ENCODE measurements around the gene ANO10. TPM values are rescaled to one million over a fixed set of nuclear protein-coding genes. Genes with fewer than 3 reads are reported as not detected.

The ANO10 gene
- total RNA-seq, 4 donors from 2014 or later, result 28.2 to 36.9 (median 31.6) TPM

DNA sequence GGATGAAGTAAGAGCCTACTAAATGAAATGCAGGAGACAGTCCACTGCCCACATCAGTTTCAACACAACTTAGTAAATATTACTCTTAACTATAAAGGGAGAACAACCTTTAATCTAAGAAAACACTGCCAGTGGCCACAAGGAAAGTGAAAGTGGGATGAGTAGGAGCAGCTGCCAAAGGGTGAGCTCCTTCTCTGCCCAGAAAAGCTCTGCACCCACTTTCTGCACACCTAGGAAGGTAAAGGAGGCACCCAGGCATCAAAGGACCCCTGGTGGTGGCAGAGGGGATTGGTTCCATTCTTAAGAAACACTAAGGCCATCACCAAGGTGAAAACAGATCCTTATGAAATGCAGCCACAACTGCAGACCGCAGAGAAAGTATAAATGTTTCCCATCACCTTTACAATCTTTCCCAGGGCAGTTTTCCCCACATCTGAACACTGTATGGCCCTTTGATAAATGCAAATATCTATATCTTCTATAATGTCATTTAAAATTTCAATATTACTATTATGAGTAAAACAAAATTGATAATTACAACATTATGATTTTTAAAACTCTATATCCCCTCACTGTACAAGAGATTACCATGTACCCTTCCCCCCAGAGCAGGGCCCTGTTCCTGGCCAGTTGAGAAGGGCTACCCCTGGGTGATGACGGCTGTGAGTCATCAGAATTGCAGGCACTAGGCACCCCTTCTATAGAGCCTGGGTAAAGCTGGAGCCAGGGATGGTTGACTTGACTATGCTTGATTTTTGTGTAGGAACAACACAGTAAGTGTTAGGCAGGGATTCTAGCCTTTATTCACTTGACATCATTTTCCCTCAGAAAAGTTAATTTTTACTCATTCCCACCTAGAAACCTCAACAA is 243.5 kb downstream of the ANO10 start:
- H3K4me3 ChIP-seq, result no peak overlapping the region
- H3K27me3 ChIP-seq, result no peaks in the 10 kb centered on the region
- no peak overlapping the region for H3K27ac ChIP-seq
- H3K36me3 ChIP-seq, result no peaks in the 10 kb centered on the region
- no peak for TF ChIP-seq POLR2A (IDR thresholded peaks at IDR 0.05)
- TF ChIP-seq, protein P1, sequence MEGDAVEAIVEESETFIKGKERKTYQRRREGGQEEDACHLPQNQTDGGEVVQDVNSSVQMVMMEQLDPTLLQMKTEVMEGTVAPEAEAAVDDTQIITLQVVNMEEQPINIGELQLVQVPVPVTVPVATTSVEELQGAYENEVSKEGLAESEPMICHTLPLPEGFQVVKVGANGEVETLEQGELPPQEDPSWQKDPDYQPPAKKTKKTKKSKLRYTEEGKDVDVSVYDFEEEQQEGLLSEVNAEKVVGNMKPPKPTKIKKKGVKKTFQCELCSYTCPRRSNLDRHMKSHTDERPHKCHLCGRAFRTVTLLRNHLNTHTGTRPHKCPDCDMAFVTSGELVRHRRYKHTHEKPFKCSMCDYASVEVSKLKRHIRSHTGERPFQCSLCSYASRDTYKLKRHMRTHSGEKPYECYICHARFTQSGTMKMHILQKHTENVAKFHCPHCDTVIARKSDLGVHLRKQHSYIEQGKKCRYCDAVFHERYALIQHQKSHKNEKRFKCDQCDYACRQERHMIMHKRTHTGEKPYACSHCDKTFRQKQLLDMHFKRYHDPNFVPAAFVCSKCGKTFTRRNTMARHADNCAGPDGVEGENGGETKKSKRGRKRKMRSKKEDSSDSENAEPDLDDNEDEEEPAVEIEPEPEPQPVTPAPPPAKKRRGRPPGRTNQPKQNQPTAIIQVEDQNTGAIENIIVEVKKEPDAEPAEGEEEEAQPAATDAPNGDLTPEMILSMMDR (IDR thresholded peaks at IDR 0.05), result peak; percentile 28 to 63
- 88% methylated on average over 2 of the region's 2 CpGs for WGBS
- no peaks in the 10 kb centered on the region for H3K9me3 ChIP-seq
- H3K4me1 ChIP-seq, result peaks cover 6% of the 10 kb centered on the region
- peak in 1 of 2 donors; percentile 55 for DNase-seq (ENCODE audit: low spot score in 2 of 2)

DNA sequence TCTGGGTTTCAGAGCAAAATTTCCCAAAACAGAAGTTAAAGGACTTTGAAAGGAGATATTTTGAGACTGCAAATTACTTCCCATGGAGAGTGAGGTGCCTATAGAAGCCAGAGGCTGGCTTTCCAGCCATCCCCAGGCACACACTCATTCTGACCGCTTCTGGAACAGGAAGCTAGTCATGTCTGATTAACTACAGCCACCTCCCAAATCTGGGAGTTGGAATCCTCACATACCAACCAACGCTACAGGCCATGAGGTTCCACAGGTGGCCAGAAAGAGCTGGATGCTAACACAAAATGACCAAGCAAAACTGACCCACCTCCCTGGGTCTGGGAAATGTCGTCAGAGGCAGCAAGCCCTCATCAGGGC is 248.3 kb downstream of the ANO10 start:
- Histone ChIP-seq H3K27ac (no peak overlapping the region), H3K4me3 (no peak overlapping the region), H3K36me3 (no peaks in the 10 kb centered on the region), H3K9me3 (no peaks in the 10 kb centered on the region), H3K4me1 (peaks cover 5% of the 10 kb centered on the region), H3K27me3 (no peaks in the 10 kb centered on the region)
- 88% methylated on average over 3 of the region's 3 CpGs for WGBS
- TF ChIP-seq POLR2A (IDR thresholded peaks at IDR 0.05) (no peak), EP300 (IDR thresholded peaks at IDR 0.05) (no peak), POLR2AphosphoS5 (IDR thresholded peaks at IDR 0.05) (no peak)
- TF ChIP-seq, protein P1 (IDR thresholded peaks at IDR 0.05), result no peak
- no peak for DNase-seq (ENCODE audit: low spot score in 2 of 2)

DNA sequence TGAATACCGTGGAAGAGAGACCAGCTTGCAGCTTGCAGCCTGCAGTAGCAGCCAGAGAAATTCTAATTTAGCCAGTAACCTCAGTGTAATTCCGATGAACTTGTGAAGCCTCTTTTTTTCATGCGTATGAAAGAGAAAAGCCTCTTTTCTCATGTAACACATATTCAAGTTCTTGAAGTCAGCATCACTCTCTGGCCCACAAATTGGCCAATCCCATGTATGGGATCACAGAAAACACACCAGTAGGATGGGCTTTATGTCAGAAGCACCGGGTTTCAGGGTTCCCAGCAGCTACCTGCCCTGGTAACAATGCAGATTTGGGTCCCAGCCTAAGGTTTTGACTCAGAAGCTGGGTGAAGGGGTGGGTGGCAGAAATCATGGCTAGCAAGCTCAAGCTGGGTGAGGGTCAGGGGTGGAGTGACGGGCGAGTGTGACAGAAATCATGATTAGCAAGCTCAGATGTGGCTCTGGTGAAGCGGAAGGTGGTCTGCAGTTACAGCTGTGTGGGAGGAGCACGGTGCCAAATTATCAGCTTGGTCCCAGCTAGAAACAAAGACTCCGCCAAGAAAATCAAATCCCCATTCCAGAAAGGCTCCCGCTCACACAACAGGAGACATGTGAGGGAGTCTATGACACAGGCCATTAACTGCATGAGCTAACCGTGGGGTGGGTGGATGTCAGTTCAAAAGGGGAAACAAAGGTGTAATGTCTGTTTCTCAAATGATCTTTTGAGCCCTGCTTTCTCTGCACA is 248.8 kb downstream of the ANO10 start:
- H3K9me3 ChIP-seq, result no peaks in the 10 kb centered on the region
- no peak overlapping the region for H3K27ac ChIP-seq
- no peak overlapping the region for H3K4me3 ChIP-seq
- WGBS, result 88% methylated on average over 11 of the region's 11 CpGs
- peak in 1 of 2 donors; percentile 35 for DNase-seq (ENCODE audit: low spot score in 2 of 2)
- H3K27me3 ChIP-seq, result no peaks in the 10 kb centered on the region
- TF ChIP-seq EP300 (IDR thresholded peaks at IDR 0.05) (no peak), POLR2AphosphoS5 (IDR thresholded peaks at IDR 0.05) (no peak), POLR2A (IDR thresholded peaks at IDR 0.05) (no peak)
- TF ChIP-seq, protein P1 (IDR thresholded peaks at IDR 0.05), result no peak
- H3K4me1 ChIP-seq, result no peaks in the 10 kb centered on the region
- H3K36me3 ChIP-seq, result no peaks in the 10 kb centered on the region

DNA sequence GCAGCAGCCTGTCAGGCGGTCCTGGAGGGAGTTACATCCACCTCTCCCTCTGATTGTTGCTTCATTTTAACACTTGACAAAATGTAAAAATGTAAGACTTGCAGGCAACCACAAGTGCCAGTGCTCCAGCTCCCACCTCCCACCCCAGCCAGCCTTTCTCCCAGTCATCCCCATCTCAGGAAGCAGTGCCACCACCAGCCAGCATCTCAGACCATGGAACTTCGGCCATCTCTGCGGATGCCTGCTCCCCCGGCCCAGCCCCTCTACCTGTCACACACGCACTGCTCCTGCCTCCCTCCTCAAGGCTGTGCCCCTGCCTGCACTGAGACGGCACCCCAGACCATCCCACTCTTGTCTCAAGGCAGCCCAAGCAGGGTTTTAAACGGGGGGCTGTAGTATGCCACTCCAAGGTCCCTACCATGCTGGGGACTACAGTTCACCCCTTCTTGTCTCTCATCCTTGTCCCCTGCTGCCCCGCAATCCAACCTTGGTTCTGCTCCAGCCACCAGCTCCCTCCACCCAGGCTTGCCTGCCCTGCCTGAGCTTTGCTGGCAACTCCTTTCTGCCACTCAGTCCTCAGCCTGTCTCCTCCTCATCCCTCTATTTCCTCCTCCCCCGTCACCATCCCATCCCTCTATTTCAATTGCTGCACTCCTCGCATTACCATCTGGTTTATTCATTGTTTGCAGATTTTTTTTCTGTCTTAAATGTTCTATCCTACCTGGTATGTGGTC is 249.6 kb downstream of the ANO10 start:
- Histone ChIP-seq H3K4me3 (no peak overlapping the region), H3K9me3 (no peaks in the 10 kb centered on the region), H3K27me3 (no peaks in the 10 kb centered on the region), H3K36me3 (no peaks in the 10 kb centered on the region), H3K4me1 (no peaks in the 10 kb centered on the region), H3K27ac (no peak overlapping the region)
- WGBS, result 88% methylated on average over 10 of the region's 10 CpGs
- DNase-seq (ENCODE audit: low spot score in 2 of 2), result peak in 1 of 2 donors; percentile 31
- no peak for TF ChIP-seq POLR2A (IDR thresholded peaks at IDR 0.05)
- no peak for TF ChIP-seq EP300 (IDR thresholded peaks at IDR 0.05)
- TF ChIP-seq, protein P1 (IDR thresholded peaks at IDR 0.05), result no peak
- no peak for TF ChIP-seq POLR2AphosphoS5 (IDR thresholded peaks at IDR 0.05)

Data from suprapubic skin (tissue), 4 donors.